HG03432 (cell line): ENCODE data around the gene EIF2S3B.

Experiments used
- ATAC-seq: cut with Tn5 transposase; IDR thresholded peaks from one replicate; pipeline ENCODE4 v1.9.1; 2021; ENCODE audit warnings: mild to moderate bottlenecking, moderate library complexity; ENCODE audit not compliant: unreplicated experiment

The EIF2S3B gene

GRCh38 chr12:10554228-10554755, 48.6 kb downstream of the EIF2S3B start:
- no peak for ATAC-seq

GRCh38 chr12:10554756-10555481, 49.2 kb downstream of the EIF2S3B start:
- no peak for ATAC-seq

- no peak for ATAC-seq
Measured at GRCh38 chr12:10557329-10557728, 51.6 kb downstream of the EIF2S3B start.

GRCh38 chr12:10557766-10558165, 52.1 kb downstream of the EIF2S3B start:
- peak; percentile 67 for ATAC-seq
